Muscle layer of colon (tissue), 2 donors: Measurements from ENCODE around the gene ITSN1.
"Not testable (repeated sequence)": the region's sequence is repeated elsewhere in the genome, so short reads cannot be mapped to it uniquely, and the experiment has no call there.

ENCODE experiments used
- H3K27ac ChIP-seq: one replicate; pipeline ENCODE4 v1.7.0; 2013; ENCODE audit warnings: low read depth, mild to moderate bottlenecking, low read length, moderate library complexity
- H3K27me3 ChIP-seq, 2 donors: one replicate each; pipeline ENCODE4 v1.7.0; 2013; ENCODE audit warnings: low read length in 2 of 2, mild to moderate bottlenecking in 2 of 2; ENCODE audit not compliant: insufficient read depth in 2 of 2, control insufficient read depth in 1 of 2
- H3K36me3 ChIP-seq: one replicate; pipeline ENCODE4 v1.7.0; 2013; ENCODE audit warnings: mild to moderate bottlenecking, low read length; ENCODE audit not compliant: insufficient read depth
- H3K4me1 ChIP-seq: one replicate; pipeline ENCODE4 v1.7.0; 2013; ENCODE audit warnings: mild to moderate bottlenecking, low read length; ENCODE audit not compliant: insufficient read depth
- H3K4me3 ChIP-seq, 2 donors: one replicate each; pipeline ENCODE4 v1.7.0; 2013; ENCODE audit warnings: low read length in 2 of 2, low read depth in 1 of 2, mild to moderate bottlenecking in 1 of 2, moderate library complexity in 1 of 2
- H3K9ac ChIP-seq: one replicate; pipeline ENCODE4 v1.7.0; 2013; ENCODE audit warnings: low read length
- H3K9me3 ChIP-seq: one replicate; pipeline ENCODE4 v1.7.0; 2013; ENCODE audit warnings: mild to moderate bottlenecking, low read length
- donor health status: abdominal sarcoma.
- donor health status: Adenocarcinoma of cecum.

The ITSN1 gene

DNA sequence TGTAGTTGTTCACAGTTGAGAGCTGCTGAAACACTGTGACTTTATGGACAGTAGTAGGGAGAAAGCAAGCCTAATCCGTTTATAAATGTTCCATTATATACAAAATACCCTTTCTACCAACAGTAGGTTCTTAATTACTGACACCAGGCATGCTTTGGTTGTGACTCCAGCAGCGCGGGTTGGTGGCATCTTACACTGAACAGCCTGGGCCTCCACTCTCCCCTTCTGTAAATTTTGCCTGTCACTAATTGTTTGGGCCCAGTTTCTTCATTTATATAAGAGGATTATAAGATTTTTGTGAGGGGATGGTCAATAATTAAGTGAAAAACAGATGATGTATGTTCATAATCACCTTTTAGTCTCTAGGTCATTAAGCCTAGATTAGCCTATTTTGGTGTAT is 58.2 kb downstream of the ITSN1 start:
- Histone ChIP-seq H3K27ac (no peak overlapping the region), H3K9me3 (no peaks in the 10 kb centered on the region), H3K4me3 (no peak overlapping the region), H3K4me1 (peaks cover 11% of the 10 kb centered on the region), H3K36me3 (no peaks in the 10 kb centered on the region), H3K27me3 (no peaks in the 10 kb centered on the region), H3K9ac (no peak overlapping the region)

DNA sequence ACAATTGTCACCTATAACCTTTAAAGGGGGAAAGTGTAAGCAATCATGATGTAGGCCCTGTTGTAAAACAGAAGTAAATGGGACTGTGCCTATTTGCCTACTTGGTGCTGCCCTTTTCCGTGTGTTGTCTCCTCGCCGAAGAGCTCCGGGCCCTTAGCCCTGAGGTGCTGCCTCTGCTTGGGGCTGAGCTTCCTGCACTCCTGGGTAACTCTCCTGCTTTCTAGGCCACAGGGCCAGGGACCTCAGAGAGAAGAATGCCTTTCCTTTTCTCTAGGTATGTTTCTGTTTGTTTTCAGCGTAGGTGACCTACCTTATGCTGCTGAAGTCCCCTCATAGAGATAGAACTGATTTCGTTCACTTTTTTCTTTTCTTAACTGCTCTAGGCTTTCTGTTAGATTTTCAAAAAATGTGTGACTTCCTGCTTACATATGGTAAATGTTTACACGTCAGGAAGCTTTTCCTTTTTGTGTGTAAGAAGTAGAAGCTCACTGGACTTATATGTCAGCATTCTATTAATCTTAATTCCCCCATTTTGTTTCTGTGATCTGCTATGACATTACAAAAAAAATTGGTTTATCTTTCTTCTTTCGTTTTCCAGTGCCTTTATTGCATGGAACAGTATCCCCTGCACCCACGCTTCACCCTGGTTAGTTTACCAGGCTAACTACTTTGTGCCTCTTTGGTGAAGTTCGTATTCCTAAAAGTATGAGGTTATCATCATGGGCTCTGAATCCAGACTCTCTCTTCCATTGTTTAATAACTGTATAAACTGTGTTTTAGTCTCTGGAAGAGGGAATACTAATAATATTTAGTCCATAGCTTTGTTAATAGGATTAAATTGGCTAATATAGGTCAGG is 61.7 kb downstream of the ITSN1 start:
- no peak overlapping the region for H3K4me3 ChIP-seq

DNA sequence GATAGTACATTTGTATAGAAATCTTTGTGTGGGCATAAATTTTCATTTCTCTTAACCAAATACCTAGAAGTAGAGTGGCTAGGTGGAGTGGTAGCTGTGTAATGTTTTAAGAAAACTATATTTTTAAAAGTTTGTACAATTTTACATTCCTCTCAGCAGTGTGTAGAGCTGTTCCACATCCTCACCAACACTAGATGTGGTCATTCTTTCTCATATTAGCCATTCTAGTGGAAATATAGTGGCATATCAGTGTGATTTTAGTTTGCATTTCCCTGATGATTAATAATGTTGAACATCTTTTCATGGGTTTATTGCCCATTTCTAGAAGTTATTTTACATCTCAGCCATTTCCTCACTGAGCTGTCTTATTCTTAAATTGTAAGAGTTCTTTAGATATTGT is 65.5 kb downstream of the ITSN1 start:
- no peaks in the 10 kb centered on the region for H3K4me1 ChIP-seq
- no peak overlapping the region for H3K9ac ChIP-seq
- H3K9me3 ChIP-seq: no peaks in the 10 kb centered on the region
- no peak overlapping the region for H3K27ac ChIP-seq
- H3K27me3 ChIP-seq: no peaks in the 10 kb centered on the region
- no peak overlapping the region for H3K4me3 ChIP-seq
- no peaks in the 10 kb centered on the region for H3K36me3 ChIP-seq

More for the DNA sequence above, 61.7 kb downstream of the ITSN1 start:
- no peak overlapping the region for H3K9ac ChIP-seq
- no peaks in the 10 kb centered on the region for H3K9me3 ChIP-seq
- H3K36me3 ChIP-seq: no peaks in the 10 kb centered on the region
- H3K4me1 ChIP-seq: no peaks in the 10 kb centered on the region
- no peak overlapping the region for H3K27ac ChIP-seq
- no peaks in the 10 kb centered on the region for H3K27me3 ChIP-seq

DNA sequence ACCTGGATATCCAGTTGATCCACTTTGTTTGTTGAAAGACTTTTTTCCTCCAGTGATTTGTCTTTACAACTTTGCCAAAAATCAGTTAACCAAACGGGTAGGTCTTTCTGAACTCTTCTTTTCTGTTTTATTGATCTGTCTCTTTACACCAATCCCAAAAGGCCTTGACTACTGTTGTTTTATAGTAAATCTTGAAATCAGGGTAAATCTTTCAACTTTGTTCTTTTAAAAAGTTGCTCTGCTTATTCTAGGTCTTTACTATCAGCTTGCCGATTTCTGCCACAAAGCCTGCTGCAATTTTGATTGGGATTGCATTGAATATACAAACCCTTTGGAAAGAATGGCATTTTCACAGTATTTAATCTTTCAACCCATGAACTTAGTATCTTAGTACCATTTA is 66.6 kb downstream of the ITSN1 start:
- H3K27ac ChIP-seq: no peak overlapping the region
- H3K36me3 ChIP-seq: no peaks in the 10 kb centered on the region
- H3K27me3 ChIP-seq: no peaks in the 10 kb centered on the region
- no peak overlapping the region for H3K4me3 ChIP-seq
- H3K9me3 ChIP-seq: no peaks in the 10 kb centered on the region
- H3K4me1 ChIP-seq: no peaks in the 10 kb centered on the region
- no peak overlapping the region for H3K9ac ChIP-seq

DNA sequence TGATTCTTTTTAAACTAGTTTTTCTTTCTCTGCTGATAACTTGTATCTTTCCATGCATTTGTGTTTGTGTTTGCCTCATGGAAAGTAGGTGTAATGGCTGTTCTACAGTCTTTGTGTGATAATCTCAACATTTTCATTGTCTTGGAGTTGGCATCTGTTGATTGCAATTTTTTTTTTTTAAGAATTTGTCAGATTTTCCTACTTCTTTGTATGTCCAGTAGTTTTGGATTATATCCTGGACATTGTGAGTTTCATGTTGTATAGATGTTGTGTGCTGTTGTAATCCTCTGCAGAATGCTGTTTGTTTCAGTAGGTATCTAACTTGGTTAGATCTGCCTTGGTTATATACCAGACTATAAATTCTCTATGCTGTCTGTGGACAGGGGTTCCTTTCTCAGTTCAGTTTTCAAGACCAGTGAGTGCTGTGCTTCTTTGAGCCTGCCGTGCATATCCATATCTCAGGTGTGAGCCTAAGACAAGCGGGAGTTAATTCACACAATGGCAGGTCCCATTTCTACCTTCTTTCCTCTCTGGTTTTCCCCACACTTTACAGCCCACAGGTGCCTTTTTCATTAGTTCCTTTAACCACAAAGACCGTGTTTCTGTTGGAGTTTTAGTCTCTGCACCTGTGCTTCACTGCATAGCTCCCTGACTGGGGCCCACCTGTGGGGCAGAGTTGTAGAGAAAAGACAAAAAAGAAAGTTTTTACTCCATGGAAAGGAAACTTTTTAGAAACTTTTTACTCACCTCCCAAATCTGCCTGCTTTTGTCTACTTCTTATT is 69.9 kb downstream of the ITSN1 start:
- no peak overlapping the region for H3K27ac ChIP-seq
- H3K9me3 ChIP-seq: no peaks in the 10 kb centered on the region
- H3K4me3 ChIP-seq: no peak overlapping the region
- H3K27me3 ChIP-seq: no peaks in the 10 kb centered on the region
- H3K36me3 ChIP-seq: no peaks in the 10 kb centered on the region
- peaks cover 5% of the 10 kb centered on the region for H3K4me1 ChIP-seq
- H3K9ac ChIP-seq: no peak overlapping the region

DNA sequence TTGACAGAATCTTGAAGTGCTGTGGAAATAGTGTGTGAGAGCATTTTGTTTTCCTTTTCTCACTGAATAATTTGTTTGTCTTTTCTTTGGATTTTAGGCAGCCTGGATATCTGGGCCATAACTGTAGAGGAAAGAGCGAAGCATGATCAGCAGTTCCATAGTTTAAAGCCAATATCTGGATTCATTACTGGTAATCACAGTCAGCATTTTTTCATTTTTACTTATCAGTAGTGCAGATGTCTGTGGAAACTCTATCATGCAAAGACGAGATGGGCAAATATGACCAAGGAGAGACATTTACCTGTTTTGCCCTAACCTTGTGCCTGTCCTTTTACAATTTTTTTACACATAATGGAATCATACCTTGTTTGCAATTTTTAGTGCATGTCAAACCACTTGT is 78.8 kb downstream of the ITSN1 start:
- H3K4me1 ChIP-seq: no peaks in the 10 kb centered on the region
- peaks cover 30% of the 10 kb centered on the region for H3K36me3 ChIP-seq
- H3K9me3 ChIP-seq: no peaks in the 10 kb centered on the region
- H3K27ac ChIP-seq: no peak overlapping the region
- H3K27me3 ChIP-seq: no peaks in the 10 kb centered on the region
- H3K9ac ChIP-seq: no peak overlapping the region
- no peak overlapping the region for H3K4me3 ChIP-seq

DNA sequence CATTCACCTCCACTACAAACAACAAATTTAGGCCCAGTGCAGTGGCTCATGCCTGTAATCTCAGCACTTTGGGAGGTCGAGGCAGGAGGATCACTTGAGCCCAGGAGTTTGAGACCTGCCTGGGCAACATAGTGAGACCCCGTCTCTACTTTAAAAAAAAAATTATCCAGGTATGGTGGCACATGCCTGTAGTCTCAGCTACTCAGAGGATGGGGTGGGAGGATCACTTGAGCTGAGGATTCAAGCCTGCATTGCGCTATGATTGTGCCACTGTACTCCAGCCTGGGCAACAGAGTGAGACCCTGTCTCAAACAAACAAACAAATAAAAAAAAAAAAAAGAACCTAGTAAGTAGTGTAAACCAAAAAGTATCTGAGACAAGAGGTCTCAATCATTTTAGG is 86.8 kb downstream of the ITSN1 start:
- not testable (repeated sequence) for H3K4me3 ChIP-seq, H3K27ac ChIP-seq, H3K9ac ChIP-seq, H3K36me3 ChIP-seq, H3K27me3 ChIP-seq, H3K9me3 ChIP-seq, H3K4me1 ChIP-seq

DNA sequence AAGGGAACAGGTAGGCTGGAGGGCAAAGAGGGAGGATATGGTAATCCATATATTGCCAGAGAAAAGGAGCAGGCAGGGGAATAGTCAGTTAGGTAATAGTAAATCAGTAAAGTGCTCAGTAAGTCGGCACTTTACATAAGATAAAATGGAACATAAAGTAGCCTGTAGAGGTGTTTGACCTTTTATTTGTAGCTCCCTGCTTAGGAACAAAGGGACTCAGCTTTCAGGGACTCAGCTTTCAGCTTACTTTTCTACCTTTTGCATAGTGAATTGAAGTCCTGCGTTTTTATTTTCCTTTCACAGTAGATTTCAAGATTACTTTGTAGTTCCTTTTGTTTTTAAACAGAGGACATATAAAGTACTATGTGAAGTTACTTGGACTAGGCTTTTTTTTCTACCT is 87.3 kb downstream of the ITSN1 start:
- Histone ChIP-seq H3K9ac (no peak overlapping the region), H3K27me3 (no peaks in the 10 kb centered on the region), H3K9me3 (no peaks in the 10 kb centered on the region), H3K27ac (no peak overlapping the region), H3K4me1 (no peaks in the 10 kb centered on the region), H3K36me3 (peaks cover 2% of the 10 kb centered on the region), H3K4me3 (no peak overlapping the region)

DNA sequence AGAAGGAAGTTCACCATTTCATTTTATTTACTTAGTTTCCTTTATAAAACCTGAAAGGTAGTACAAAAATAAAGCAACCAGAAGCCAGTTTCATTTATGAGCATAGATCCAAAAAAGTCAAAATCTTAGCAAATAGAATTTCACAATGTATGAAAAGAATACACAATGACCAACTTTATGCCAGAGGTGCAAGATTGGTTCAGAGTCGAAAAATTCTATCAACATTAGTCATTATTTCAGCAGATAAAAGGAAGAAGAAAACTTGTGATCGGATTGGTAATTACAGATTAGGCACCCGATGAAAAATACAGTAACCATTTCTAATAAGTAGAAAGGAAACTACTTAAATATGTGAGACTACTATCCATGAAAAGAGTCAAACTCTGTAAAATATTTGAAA is 89.1 kb downstream of the ITSN1 start:
- Histone ChIP-seq H3K9ac (no peak overlapping the region), H3K4me3 (no peak overlapping the region), H3K27me3 (no peaks in the 10 kb centered on the region), H3K9me3 (no peaks in the 10 kb centered on the region), H3K36me3 (no peaks in the 10 kb centered on the region), H3K27ac (no peak overlapping the region), H3K4me1 (no peaks in the 10 kb centered on the region)

DNA sequence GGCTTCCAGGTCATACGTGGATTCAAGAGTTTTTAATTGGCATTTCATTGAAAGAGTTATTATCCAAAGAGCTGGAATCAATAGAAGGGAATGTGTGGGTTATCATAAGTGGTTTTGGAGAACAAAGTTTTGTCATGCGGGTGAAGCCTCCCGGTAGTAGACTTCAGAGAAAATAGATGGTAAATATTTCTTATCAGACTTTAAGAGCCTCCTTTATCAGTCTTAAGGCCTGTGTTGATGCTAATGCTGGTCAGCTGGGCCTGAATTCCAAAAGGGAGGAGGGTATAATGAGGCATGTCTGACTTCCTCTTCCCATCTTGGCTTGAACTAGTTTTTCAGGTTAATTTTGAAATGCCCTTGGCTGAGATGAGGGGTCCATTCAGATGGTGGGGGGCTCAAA is 89.7 kb downstream of the ITSN1 start:
- Histone ChIP-seq H3K4me1 (no peaks in the 10 kb centered on the region), H3K36me3 (no peaks in the 10 kb centered on the region), H3K4me3 (no peak overlapping the region), H3K27ac (no peak overlapping the region), H3K9me3 (no peaks in the 10 kb centered on the region), H3K27me3 (no peaks in the 10 kb centered on the region), H3K9ac (no peak overlapping the region)

DNA sequence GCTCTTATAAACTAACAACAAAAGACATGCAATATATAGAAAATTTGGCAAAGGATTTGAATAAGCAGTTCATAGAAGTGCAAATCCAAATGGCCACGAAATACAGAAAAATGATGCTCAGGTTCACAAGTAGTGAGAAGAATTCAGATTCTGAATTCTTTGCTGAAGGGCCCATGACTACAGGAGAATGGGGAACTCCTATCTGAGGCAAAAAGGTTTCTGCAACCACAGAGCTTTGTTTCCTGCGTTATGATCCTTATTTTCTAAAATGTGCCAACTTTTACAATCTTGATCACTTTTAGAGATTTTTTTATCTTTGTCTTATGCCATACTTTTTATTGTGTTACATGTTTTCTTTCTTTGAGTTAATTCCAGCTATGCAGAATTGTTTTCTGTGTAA is 91.3 kb downstream of the ITSN1 start:
- H3K9ac ChIP-seq: no peak overlapping the region
- no peak overlapping the region for H3K4me3 ChIP-seq
- no peaks in the 10 kb centered on the region for H3K36me3 ChIP-seq
- H3K27ac ChIP-seq: no peak overlapping the region
- no peaks in the 10 kb centered on the region for H3K27me3 ChIP-seq
- no peaks in the 10 kb centered on the region for H3K4me1 ChIP-seq
- H3K9me3 ChIP-seq: no peaks in the 10 kb centered on the region
